Stimulated activated CD4-positive, alpha-beta T cell treated with anti-CD3 and anti-CD28 coated beads, TNF-alpha, amount 100 ng/mL, for 1 hour (primary cell): ENCODE data around the gene ARID5B.

Experiments used
- DNase-seq, 3 donors: peaks; one replicate each; pipeline ENCODE4 v3.0.0-alpha.2; 2020; ENCODE audit warnings: low read depth in 3 of 3, low spot score in 1 of 3

The ARID5B gene

GRCh38 chr10:61933859-61934555 lies 32.5 kb downstream of the ARID5B start:
- DNase-seq: no peak

- DNase-seq: no peak
Observed at GRCh38 chr10:61935077-61935476, 33.6 kb downstream of the ARID5B start.

- no peak for DNase-seq
Observed at GRCh38 chr10:61936770-61937169, 35.3 kb downstream of the ARID5B start.

DNA sequence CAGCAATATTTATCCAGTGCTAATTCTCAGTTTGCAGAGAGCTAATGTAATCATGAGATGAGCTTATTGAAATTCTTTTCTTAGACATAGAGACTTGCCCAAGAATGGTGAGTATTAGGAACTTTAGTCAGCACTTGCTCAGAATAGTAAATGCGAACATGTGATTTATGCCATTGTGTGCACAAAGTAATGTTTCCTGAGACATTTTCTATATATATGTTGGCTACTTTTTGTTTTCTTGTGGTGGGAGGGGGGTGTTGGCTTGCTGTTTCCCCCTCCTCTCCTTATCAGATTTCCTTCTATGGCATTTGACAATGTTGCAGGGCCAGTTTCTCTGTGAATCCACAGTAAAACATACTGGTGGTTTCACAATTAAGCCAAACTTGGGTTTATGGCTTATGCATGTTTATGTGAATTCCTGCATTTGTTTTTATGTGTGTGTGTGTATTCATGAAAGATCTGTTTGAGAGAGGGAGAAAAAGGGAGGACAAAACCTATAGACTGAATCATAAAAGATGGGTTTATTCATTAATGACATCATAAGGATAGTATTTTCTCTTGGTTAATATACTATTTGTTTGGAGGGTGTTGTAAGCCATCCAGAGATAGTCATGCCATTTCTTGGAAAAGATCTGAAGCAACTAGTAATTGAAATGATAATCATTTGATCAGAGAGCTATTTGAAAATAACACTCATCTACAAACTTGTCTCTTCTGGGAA lies 36.3 kb downstream of the ARID5B start:
- DNase-seq: no peak

DNA sequence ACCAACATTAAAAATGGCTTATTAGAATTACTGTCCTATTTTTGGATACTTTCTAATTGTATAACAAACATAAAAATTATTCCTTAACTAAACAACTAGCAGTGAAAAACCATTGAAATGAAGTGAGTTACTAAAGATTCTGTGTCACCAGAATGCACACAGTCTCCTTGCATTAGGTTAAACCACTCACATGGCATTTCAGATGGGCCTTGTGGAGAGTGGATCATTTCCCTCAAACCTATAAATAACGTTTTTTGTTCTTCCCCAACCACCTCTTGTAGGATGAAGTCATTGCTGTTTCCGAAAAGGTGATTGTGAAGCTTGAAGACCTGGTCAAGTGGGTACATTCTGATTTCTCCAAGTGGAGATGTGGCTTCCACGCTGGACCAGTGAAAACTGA lies 38.4 kb downstream of the ARID5B start:
- no peak for DNase-seq

DNA sequence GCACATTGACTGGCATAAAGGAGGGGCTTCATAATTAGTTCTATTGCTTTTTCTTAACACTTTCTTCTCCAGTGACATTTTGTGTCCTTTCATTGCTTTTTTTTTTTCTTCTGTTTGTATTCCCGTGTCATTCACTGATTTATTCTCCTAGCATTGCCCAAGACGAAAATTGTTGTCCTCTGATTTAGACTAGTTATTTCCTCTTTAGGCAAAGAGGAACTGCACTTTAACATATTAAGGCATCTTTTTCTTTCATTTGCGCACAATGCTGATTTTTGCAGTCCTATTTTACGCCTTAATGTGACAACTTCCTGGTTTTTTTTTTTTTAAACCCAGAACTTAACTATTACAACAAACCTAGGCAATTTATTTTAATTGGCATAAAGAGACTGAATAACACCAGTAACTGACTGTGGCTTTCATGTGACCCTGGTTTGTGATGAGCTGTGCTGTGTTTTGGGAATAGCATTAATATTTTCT lies 39.7 kb downstream of the ARID5B start:
- DNase-seq: no peak

DNA sequence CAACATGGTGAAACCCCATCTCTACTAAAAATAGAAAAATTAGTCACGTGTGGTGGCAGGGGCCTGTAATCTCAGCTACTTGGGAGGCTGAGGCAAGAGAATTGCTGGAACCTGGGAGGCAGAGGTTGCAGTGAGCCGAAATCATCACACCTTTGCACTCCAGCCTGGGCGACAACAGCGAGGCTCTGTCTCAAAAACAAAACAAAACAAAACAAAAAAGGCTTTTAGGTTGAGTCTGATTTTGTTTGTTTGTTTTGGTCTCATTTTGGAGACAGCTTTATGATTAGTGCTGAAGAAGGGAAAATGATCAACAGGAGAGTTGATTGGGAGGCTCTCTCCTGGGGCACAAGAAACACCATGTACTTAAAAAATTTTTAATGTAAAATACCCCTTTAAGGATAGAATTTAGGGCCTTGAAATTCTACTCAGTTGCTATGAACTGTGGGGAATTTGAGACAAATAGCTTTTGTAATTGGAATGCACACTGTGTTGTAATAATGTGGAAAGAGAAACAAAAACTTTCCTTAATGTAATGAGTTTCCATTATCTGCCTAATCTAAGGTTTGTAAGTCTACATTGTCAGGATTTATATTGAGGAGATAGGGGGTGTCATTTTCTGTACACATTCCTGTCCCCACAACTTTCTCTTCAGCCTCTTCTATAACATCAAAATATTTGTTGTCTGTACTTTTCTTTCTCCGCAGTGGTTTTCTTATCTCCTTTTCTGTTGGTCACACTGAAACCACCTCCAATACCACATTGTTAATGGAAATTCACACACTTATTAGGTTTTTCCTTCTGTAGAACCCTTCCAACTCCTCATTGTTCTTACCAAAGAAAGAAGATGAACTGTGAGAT lies 41.3 kb downstream of the ARID5B start:
- no peak for DNase-seq

DNA sequence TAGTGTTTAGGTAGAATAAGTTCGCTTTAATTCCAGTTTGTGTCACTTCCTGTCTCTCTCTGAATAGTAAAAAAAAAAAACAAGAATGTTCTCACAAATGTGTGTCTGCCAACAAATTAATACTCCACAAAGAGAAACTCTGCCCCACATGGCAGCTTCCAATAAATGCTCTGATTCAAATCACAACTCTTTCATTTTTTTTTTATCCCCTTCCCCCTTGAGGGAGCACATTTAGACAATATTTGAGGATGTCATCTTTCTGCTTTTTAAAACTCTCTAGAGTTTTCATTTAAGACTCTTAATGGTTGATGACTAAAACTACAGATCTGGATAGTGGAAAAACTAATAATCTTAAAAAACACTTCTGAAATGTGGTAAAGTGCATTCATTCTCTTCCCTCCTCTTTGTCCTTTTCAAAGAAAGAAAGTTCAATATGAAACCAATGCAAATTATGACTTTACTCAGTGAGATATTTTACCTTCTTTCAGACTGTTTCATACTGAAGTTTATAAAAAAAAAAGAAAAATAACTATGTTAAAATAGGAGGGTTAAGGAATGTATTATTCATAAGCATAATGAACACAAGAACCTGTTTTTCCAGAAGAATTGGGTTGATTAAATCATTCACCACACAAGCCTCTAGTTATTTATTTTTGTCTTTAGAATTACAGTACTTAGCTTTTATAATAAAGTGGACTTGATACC lies 42.3 kb downstream of the ARID5B start:
- DNase-seq: no peak

DNA sequence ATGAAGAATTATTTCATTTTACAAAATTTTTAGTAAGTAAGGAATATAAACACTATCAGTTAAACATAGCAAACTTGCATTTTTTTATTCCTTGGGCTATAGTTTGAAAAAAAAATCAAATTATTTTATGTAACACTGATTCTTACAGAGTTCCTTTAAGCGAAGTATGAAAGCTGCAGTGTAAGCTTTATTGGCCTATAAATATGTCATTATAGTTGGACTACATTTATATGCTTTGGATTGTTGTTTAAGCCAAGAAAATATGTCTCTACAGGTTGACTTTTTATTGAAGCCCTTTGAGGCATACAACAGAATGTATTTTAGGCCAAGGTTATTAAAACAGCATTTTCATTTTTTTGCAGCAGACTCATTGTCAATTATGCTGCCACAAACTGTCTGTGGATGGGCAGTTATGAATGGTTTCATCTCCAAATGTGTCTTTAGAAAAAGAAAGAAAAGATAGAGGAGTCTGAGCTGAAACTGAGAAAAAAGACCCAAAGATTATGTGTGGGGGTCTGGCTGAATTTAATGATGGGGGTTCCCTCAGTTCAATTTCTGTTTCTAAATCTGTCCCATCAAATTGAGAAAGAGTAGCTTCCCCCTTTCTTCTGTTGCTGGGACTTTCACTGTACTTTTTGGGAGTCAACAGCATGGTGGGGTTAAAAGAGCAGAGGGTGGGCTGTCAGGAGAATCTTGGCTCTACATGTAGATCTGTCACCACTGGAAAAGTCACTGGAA lies 43.1 kb downstream of the ARID5B start:
- no peak for DNase-seq

DNA sequence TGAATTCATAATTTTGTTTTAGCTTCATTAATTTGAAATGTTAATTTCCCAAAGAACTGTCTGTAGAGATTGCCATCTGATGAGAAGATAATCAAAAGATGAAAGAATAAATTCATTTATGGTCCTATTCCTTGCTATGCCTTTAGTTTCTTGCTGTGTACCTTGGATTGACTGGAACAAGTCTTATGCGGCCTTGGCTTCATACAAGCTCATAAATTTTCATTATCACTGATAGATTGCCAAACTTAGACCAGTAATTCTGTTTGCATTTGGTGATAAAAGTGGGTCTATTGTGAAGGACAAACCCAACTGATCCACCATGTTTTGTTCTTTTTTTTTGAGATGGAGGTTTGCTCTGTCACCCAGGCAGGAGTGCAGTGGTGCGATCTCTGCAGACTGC lies 48.2 kb downstream of the ARID5B start:
- DNase-seq: no peak

DNA sequence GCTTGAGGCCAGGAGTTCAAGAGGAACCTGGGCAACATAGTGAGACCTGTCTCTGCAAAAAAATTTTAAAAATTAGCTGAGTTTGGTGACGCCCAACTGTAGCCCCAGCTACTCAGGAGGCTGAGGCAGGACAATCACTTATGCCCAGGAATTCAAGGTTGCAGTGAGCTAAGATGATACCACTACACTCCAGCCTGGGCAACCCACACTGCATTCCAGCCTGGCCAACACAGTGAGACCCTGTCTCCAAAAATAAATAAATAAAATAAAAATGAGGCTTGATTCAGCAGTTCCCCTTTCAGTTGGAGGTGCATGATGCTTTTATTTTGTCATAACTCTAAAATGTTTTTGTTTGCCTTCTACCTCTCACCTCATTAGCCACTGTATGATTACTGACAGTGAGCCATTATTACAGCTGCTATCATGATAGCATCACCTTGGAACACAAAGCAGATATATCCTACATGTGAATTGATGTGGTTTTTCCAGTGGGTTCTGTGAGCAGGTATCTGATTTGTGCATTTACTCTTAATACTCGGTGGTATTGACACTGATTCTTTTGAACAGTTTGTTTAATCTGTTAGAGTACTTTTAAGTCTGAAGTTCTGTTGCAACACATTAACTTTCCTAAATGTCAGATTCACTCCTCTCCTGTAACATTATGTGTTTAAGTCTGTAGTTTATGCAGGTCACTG lies 49.1 kb downstream of the ARID5B start:
- no peak for DNase-seq

DNA sequence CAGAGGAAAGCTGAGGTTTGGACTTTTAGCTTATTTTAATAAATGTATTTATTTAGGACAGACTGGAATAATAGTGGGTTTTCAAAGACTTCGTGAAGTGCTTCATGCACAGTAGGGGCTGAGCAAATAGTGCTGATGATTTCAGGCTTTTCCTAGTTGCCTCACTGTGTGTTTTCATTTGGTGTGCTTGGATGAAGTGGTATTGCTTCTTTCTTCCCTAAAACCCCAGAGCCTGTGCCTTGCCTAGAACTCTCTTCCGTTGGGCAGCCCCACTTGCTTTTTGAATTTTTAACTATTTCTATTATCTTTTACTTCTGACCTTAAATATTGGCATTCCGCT lies 49.6 kb downstream of the ARID5B start:
- no peak for DNase-seq

- no peak for DNase-seq
Observed at GRCh38 chr10:61952028-61952674, 50.7 kb downstream of the ARID5B start.

DNA sequence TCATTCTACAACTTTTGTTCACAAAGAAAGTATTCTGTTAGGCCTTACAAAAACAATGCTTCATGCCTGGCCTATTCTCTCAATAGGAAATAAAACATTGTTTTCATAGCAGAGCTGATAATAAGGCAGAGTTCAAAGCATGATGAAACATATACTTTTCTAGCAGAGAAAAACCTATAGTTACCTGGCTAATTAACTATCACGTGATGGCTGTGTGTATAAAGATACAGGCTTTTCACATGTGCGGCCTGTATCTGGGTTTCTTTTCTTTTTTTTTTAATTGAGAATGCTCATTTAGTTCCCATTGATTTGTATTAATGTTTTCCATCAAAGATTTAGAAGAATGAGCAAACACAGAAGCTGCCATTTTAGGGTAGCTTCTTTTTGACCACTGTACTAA lies 51.7 kb downstream of the ARID5B start:
- DNase-seq: no peak

- no peak for DNase-seq
Observed at GRCh38 chr10:61957806-61958205, 56.3 kb downstream of the ARID5B start.

GRCh38 chr10:61958311-61958710 lies 56.8 kb downstream of the ARID5B start:
- no peak for DNase-seq

GRCh38 chr10:61958805-61959204 lies 57.3 kb downstream of the ARID5B start:
- DNase-seq: no peak

DNA sequence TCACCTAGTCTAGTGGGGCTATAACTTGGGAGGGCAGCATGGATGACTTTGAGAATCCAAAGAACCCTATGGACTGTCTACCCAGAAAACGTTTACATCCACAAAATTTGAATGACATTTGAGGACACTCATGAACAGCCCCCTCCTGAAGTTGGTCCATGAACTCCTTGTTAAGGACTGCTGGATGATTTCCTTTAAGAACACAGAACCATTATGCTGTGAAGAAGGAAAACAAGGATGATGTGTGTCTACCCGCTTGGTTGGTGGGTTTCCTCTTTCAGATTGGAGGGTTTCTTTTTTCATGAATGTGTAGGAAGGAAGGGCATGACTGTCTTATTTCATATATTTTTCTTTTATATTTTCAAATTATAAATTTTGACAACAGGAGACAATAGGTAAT lies 58.3 kb downstream of the ARID5B start:
- DNase-seq: no peak

DNA sequence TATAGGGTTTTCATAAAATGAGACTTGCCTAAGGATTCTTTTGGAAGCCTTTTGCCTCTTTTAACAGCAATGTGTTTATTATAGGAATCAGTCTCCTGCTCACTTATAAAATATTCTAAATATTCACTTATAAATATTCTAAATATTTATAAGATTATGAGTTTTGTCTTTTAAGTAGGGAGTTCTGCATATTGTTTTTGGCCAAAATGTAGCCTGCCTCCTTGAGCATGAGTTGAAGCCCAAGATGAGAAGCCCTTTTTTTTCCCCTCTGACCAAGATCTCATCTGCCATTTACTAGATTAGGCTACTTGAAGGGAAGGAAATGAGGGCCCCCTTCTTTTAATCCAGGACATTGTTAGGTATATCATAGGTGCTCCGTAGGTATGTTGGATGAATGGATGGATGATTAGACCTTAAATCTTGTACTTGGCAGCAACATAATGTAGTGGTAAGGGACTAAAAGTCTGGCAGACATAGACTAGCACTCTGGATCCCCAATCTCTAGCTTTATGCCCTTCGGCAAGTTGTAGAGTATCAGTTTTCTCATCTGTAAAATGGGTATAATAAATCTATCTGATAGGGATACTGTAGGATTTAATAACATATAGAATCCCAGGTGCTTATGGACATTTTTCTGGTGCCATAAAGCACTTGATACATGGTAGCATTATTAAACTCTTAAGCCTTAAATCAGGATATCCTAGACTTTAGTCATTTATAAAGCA lies 59.1 kb downstream of the ARID5B start:
- DNase-seq: no peak
